Breast epithelium (tissue), 3 donors: ENCODE results near the gene ELL.

ENCODE experiments used
- POLR2A ChIP-seq: fragments of 450-650 bp; IDR thresholded peaks from one replicate; pipeline ENCODE4 v1.6.1; 2016; ENCODE audit warnings: antibody characterized with exemption, mild to moderate bottlenecking, moderate library complexity
- POLR2AphosphoS5 ChIP-seq, 3 donors: sonication (generic); formaldehyde crosslinking; IDR thresholded peaks; one replicate each; pipeline ENCODE4 v1.6.1; 2017; ENCODE audit warnings: antibody characterized with exemption in 3 of 3
- TF ChIP-seq, protein P1 (sequence below), 3 donors: fragments of 450-650 bp; IDR thresholded peaks; one replicate each; pipeline ENCODE4 v1.5.1; 2016 to 2017; ENCODE audit warnings: antibody characterized with exemption in 3 of 3, mild to moderate bottlenecking in 3 of 3, moderate library complexity in 3 of 3

DNA sequence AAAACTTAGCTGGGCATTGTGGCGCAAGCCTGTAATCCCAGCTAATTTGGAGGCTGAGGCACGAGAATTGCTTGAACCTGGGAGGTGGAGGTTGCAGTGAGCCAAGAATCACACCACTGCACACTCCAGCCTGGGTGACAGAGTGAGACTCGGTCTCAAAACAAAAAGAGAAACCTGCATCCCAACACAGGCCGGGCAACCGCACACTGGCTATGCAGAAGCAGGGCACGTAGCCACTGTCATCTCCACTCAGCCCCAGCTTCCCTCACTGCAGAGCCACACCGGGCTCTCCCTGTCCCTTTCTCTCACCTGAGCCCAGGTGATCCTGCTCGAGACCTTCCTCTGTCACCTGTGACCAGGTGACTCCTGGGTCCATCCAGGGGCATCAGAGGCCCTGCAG, 11.7 kb downstream of the ELL start:
- no peak for TF ChIP-seq POLR2AphosphoS5 (IDR thresholded peaks at IDR 0.05)
- no peak for TF ChIP-seq POLR2A
- TF ChIP-seq, protein P1, sequence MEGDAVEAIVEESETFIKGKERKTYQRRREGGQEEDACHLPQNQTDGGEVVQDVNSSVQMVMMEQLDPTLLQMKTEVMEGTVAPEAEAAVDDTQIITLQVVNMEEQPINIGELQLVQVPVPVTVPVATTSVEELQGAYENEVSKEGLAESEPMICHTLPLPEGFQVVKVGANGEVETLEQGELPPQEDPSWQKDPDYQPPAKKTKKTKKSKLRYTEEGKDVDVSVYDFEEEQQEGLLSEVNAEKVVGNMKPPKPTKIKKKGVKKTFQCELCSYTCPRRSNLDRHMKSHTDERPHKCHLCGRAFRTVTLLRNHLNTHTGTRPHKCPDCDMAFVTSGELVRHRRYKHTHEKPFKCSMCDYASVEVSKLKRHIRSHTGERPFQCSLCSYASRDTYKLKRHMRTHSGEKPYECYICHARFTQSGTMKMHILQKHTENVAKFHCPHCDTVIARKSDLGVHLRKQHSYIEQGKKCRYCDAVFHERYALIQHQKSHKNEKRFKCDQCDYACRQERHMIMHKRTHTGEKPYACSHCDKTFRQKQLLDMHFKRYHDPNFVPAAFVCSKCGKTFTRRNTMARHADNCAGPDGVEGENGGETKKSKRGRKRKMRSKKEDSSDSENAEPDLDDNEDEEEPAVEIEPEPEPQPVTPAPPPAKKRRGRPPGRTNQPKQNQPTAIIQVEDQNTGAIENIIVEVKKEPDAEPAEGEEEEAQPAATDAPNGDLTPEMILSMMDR (IDR thresholded peaks at IDR 0.05): no peak
